HepG2 (cell line): ENCODE results near the gene PPP4R3A. TPM values are rescaled to one million over a fixed set of nuclear protein-coding genes. Genes with fewer than 3 reads are reported as not detected.

Source experiments
- ATAC-seq: fragments of 200-7000 bp; cut with Tn5 transposase; 3 replicates; pipeline ENCODE4 v1.9.1; 2020; ENCODE audit warnings: mild to moderate bottlenecking, moderate library complexity
- BruUV-seq: library from RNA; stranded (reverse); fragments of 400-500 nt; replicated peaks from 2 replicates; lab custom pipeline; 2021; lab: Mats Ljungman, UMichigan
- CTCF ChIA-PET: fragments of 300-600 bp; formaldehyde crosslinking; extraction: SDS; loops from one replicate; lab custom pipeline; 2021; ENCODE audit warnings: low total read pairs, inconsistent platforms, low intra/inter-chr PET ratio; lab: Yijun Ruan, JAX
- POLR2A ChIA-PET: fragments of 350-600 bp; sonication (Branson Sonifier 250); formaldehyde crosslinking; loops from one replicate; lab custom pipeline; 2020; ENCODE audit warnings: antibody characterized with exemption, inconsistent platforms; lab: Yijun Ruan, JAX
- DNase-seq: peaks from one replicate; pipeline ENCODE4 v3.0.0-alpha.2; 2015; ENCODE audit warnings: low spot score
- FAIRE-seq: peaks from 3 replicates; lab custom pipeline; 2011; peaks lifted over from hg19 to GRCh38; lab: Jason Lieb, UNC
- H2AFZ ChIP-seq: one replicate; pipeline ENCODE4 v1.6.1; 2011; ENCODE audit warnings: low read length, inconsistent platforms
- H3K27ac ChIP-seq: fragments of 300-600 bp; 3 replicates; pipeline ENCODE4 v1.8.0; 2011; ENCODE audit warnings: mixed run types, mild to moderate bottlenecking, mixed read lengths, low read length, inconsistent platforms; ENCODE audit not compliant: insufficient read depth; ENCODE audit errors: extremely low read length
- H3K27me3 ChIP-seq, 2 experiments: fragments of 200-600 bp in 1 of 2; 2 replicates in 1 of 2; 3 replicates in 1 of 2; pipeline versions ENCODE4 v1.6.0 to v1.8.0; 2011; ENCODE audit warnings: low read length in 2 of 2, mild to moderate bottlenecking in 2 of 2, moderate library complexity in 2 of 2, inconsistent platforms in 1 of 2; ENCODE audit not compliant: insufficient read depth in 2 of 2, control insufficient read depth in 1 of 2
- H3K36me3 ChIP-seq, 2 experiments: fragments of 200-600 bp in 1 of 2; replicated peaks in 1 of 2; 2 replicates in 1 of 2; 3 replicates in 1 of 2; pipeline versions ENCODE4 v1.5.1 to v1.8.0; 2011; ENCODE audit warnings: low read length in 2 of 2, inconsistent platforms in 1 of 2; ENCODE audit not compliant: insufficient read depth in 2 of 2, control insufficient read depth in 1 of 2
- H3K4me1 ChIP-seq: 2 replicates; pipeline ENCODE4 v1.5.1; 2012; ENCODE audit warnings: low read length, inconsistent platforms; ENCODE audit not compliant: insufficient read depth
- H3K4me2 ChIP-seq: 2 replicates; pipeline ENCODE4 v1.6.0; 2011; ENCODE audit warnings: low read depth, low read length, inconsistent platforms
- H3K4me3 ChIP-seq, 3 experiments: fragments of 200-600 bp in 1 of 3; sonication (generic), shearing (Covaris generic) in 1 of 3; replicated peaks in 1 of 3; 2 replicates each; pipeline ENCODE4 v1.5.1; 2011 to 2016; ENCODE audit warnings: low read length in 3 of 3, inconsistent platforms in 2 of 3, low read depth in 2 of 3, mild to moderate bottlenecking in 2 of 3, control low read depth in 1 of 3, mixed read lengths in 1 of 3; ENCODE audit not compliant: insufficient read depth in 1 of 3
- H3K79me2 ChIP-seq: one replicate; pipeline ENCODE4 v1.6.1; 2011; ENCODE audit warnings: low read length, inconsistent platforms; ENCODE audit not compliant: insufficient read depth
- H3K9ac ChIP-seq: 2 replicates; pipeline ENCODE4 v1.6.0; 2011; ENCODE audit warnings: mild to moderate bottlenecking, low read depth, low read length, inconsistent platforms; ENCODE audit not compliant: insufficient read depth
- H3K9me3 ChIP-seq: 2 replicates; pipeline ENCODE4 v1.5.1; 2012; ENCODE audit warnings: mild to moderate bottlenecking, low read length
- H4K20me1 ChIP-seq: 2 replicates; pipeline ENCODE4 v1.6.0; 2011; ENCODE audit warnings: inconsistent platforms, mild to moderate bottlenecking, low read length, moderate library complexity; ENCODE audit not compliant: insufficient read depth
- HES4 ChIP-seq: sonication (generic); formaldehyde crosslinking; IDR thresholded peaks from 2 replicates; pipeline ENCODE4 v1.9.0; 2021; ENCODE audit warnings: mild to moderate bottlenecking, missing genetic modification reagents, borderline replicate concordance
- MIER3 ChIP-seq: IDR thresholded peaks from 2 replicates; pipeline ENCODE4 v1.6.1; 2016; ENCODE audit warnings: missing compliant biosample characterization, borderline replicate concordance
- TARDBP ChIP-seq: sonication (generic); formaldehyde crosslinking; IDR thresholded peaks from 2 replicates; pipeline ENCODE4 v1.8.0; 2022; ENCODE audit warnings: mild to moderate bottlenecking, missing genetic modification reagents
- ZNF124 ChIP-seq: sonication (generic); formaldehyde crosslinking; IDR thresholded peaks from 2 replicates; pipeline ENCODE4 v1.4.0; 2020; ENCODE audit warnings: missing genetic modification reagents
- ZNF431 ChIP-seq: sonication (generic); formaldehyde crosslinking; IDR thresholded peaks from 2 replicates; pipeline ENCODE4 v1.9.0; 2022; ENCODE audit warnings: missing genetic modification reagents, low read depth, mild to moderate bottlenecking, borderline replicate concordance
- ZNF577 ChIP-seq: sonication (generic); formaldehyde crosslinking; IDR thresholded peaks from 2 replicates; pipeline ENCODE4 v1.4.0; 2020; ENCODE audit warnings: mild to moderate bottlenecking, low read depth, missing genetic modification reagents, borderline replicate concordance
- WGBS: methylation state at CpG from one replicate; pipeline ENCODE4 v1.1.6; 2017; ENCODE audit warnings: low lambda C conversion rate; 5-methylcytosine and 5-hydroxymethylcytosine counted together
- in situ Hi-C: cut with HindIII; loops from 2 replicates; pipeline ENCODE4 v1.10.0; 2017; ENCODE audit warnings: low pct_unique_long_range_greater_than_20kb; ENCODE audit not compliant: extremely low pct_ligation_motif_present
- intact Hi-C: fragments of 100-400 bp; cut with micrococcal nuclease; formaldehyde crosslinking; loops from one replicate; pipeline ENCODE4 v1.10.0; 2022; ENCODE audit not compliant: unreplicated experiment
- polyA plus RNA-seq, 8 experiments: library from polyadenylated mRNA; depleted of rRNA in 3 of 8; stranded (reverse) in 7 of 8; unstranded in 1 of 8; fragments of >200 nt; fragmentation: Illumina TruSeq in 4 of 8; extraction: Trizol in 4 of 8; gene quantifications; 2 replicates each; pipeline versions ENCODE4 v1.2.1 to v1.2.3, GENCODE V29; 2011 to 2016; ENCODE audit warnings: low read depth in 4 of 8, missing spikeins in 1 of 8, mixed read lengths in 1 of 8; ENCODE audit not compliant: insufficient read depth in 1 of 8
- total RNA-seq, 5 experiments: library from RNA; depleted of rRNA; stranded (reverse); fragments of >200 nt; fragmentation: Illumina TruSeq; extraction: Trizol; gene quantifications; 2 replicates each; pipeline ENCODE4 v1.2.3, GENCODE V29; 2016; ENCODE audit warnings: low read depth in 1 of 5
- TF ChIP-seq, protein P1 (sequence below): sonication (generic); formaldehyde crosslinking; IDR thresholded peaks from 2 replicates; pipeline ENCODE4 v1.4.0; 2020; ENCODE audit warnings: mild to moderate bottlenecking, missing genetic modification reagents
- TF ChIP-seq, protein P2 (sequence below): sonication (generic); formaldehyde crosslinking; IDR thresholded peaks from 2 replicates; pipeline ENCODE4 v1.5.0; 2020; ENCODE audit warnings: mild to moderate bottlenecking, missing genetic modification reagents, borderline replicate concordance

PPP4R3A gene
- total and polyA plus RNA-seq, 2 of the 13 experiments (the other 11 are each of a cell fraction or from before 2014, with no cell fraction given): 22.5 to 57.4 TPM

DNA sequence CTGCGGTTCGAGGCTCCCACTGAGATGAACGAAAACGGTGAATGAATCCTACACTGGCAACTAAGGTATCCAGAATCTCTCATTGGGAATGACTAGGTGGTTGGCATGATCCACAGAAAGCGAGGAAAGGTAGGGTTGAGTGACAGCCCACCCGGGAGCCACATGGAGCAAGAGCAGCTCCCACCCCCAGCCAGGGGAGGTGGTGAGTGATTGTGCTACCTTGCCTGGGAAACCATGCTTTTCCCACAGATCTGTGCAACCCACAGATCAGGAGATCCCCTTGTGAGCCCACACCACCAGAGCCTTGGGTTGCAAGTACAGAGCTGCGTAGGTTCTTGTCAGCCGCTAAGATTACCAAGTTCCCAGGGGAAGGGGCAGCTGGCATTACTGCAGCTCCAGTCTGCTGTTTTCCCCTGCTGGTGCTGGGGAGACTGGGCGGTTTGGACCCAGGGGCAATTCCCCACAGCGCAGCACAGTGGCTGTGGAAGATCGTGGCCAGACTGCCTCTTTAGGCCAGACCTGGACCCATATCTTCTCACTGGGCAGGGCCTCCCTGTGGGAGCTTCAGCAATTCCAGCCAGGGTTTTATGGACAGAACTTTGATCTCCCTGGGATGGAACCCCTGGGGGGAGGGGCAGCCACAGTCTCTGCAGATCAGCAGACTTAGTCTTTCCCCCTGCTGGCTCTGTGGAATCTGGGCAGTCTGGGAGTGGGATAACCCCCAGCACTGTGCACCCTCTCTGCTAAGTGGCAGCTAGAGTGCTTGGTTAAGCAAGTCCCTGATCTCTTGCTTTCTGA lies 44.6 kb upstream of the PPP4R3A start:
- peak; percentile 98 for ATAC-seq
- in situ Hi-C loops: no loop called here
- POLR2A ChIA-PET: interaction anchor here (0.6 to 1.3 kb wide), 3 partner anchors 19 to 46 kb away, joined by 3 read pairs; no protein-coding TSS in a partner anchor
- TF ChIP-seq ZNF577 (CRISPR knock-in tag) (no peak), ZNF124 (CRISPR knock-in tag) (no peak), TARDBP (peak; percentile 72; the same call in 1 of the 2 replicates), HES4 (no peak), ZNF431 (CRISPR knock-in tag) (no peak), MIER3 (CRISPR knock-in tag) (no peak)
- TF ChIP-seq, protein P1, sequence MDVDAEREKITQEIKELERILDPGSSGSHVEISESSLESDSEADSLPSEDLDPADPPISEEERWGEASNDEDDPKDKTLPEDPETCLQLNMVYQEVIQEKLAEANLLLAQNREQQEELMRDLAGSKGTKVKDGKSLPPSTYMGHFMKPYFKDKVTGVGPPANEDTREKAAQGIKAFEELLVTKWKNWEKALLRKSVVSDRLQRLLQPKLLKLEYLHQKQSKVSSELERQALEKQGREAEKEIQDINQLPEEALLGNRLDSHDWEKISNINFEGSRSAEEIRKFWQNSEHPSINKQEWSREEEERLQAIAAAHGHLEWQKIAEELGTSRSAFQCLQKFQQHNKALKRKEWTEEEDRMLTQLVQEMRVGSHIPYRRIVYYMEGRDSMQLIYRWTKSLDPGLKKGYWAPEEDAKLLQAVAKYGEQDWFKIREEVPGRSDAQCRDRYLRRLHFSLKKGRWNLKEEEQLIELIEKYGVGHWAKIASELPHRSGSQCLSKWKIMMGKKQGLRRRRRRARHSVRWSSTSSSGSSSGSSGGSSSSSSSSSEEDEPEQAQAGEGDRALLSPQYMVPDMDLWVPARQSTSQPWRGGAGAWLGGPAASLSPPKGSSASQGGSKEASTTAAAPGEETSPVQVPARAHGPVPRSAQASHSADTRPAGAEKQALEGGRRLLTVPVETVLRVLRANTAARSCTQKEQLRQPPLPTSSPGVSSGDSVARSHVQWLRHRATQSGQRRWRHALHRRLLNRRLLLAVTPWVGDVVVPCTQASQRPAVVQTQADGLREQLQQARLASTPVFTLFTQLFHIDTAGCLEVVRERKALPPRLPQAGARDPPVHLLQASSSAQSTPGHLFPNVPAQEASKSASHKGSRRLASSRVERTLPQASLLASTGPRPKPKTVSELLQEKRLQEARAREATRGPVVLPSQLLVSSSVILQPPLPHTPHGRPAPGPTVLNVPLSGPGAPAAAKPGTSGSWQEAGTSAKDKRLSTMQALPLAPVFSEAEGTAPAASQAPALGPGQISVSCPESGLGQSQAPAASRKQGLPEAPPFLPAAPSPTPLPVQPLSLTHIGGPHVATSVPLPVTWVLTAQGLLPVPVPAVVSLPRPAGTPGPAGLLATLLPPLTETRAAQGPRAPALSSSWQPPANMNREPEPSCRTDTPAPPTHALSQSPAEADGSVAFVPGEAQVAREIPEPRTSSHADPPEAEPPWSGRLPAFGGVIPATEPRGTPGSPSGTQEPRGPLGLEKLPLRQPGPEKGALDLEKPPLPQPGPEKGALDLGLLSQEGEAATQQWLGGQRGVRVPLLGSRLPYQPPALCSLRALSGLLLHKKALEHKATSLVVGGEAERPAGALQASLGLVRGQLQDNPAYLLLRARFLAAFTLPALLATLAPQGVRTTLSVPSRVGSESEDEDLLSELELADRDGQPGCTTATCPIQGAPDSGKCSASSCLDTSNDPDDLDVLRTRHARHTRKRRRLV (CRISPR knock-in tag): no peak
- TF ChIP-seq, protein P2, sequence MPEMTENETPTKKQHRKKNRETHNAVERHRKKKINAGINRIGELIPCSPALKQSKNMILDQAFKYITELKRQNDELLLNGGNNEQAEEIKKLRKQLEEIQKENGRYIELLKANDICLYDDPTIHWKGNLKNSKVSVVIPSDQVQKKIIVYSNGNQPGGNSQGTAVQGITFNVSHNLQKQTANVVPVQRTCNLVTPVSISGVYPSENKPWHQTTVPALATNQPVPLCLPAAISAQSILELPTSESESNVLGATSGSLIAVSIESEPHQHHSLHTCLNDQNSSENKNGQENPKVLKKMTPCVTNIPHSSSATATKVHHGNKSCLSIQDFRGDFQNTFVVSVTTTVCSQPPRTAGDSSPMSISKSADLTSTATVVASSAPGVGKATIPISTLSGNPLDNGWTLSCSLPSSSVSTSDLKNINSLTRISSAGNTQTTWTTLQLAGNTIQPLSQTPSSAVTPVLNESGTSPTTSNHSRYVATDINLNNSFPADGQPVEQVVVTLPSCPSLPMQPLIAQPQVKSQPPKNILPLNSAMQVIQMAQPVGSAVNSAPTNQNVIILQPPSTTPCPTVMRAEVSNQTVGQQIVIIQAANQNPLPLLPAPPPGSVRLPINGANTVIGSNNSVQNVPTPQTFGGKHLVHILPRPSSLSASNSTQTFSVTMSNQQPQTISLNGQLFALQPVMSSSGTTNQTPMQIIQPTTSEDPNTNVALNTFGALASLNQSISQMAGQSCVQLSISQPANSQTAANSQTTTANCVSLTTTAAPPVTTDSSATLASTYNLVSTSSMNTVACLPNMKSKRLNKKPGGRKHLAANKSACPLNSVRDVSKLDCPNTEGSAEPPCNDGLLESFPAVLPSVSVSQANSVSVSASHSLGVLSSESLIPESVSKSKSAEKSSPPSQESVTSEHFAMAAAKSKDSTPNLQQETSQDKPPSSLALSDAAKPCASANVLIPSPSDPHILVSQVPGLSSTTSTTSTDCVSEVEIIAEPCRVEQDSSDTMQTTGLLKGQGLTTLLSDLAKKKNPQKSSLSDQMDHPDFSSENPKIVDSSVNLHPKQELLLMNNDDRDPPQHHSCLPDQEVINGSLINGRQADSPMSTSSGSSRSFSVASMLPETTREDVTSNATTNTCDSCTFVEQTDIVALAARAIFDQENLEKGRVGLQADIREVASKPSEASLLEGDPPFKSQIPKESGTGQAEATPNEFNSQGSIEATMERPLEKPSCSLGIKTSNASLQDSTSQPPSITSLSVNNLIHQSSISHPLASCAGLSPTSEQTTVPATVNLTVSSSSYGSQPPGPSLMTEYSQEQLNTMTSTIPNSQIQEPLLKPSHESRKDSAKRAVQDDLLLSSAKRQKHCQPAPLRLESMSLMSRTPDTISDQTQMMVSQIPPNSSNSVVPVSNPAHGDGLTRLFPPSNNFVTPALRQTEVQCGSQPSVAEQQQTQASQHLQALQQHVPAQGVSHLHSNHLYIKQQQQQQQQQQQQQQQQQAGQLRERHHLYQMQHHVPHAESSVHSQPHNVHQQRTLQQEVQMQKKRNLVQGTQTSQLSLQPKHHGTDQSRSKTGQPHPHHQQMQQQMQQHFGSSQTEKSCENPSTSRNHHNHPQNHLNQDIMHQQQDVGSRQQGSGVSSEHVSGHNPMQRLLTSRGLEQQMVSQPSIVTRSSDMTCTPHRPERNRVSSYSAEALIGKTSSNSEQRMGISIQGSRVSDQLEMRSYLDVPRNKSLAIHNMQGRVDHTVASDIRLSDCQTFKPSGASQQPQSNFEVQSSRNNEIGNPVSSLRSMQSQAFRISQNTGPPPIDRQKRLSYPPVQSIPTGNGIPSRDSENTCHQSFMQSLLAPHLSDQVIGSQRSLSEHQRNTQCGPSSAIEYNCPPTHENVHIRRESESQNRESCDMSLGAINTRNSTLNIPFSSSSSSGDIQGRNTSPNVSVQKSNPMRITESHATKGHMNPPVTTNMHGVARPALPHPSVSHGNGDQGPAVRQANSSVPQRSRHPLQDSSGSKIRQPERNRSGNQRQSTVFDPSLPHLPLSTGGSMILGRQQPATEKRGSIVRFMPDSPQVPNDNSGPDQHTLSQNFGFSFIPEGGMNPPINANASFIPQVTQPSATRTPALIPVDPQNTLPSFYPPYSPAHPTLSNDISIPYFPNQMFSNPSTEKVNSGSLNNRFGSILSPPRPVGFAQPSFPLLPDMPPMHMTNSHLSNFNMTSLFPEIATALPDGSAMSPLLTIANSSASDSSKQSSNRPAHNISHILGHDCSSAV (CRISPR knock-in tag): no peak

More for the DNA sequence above, 44.6 kb upstream of the PPP4R3A start:
- Histone ChIP-seq H3K27ac (peak overlapping the region; percentile 65), H3K79me2 (no peaks in the 10 kb centered on the region), H3K27me3 (no peaks in the 10 kb centered on the region), H3K36me3 (no peaks in the 10 kb centered on the region), H3K4me1 (peaks cover 23% of the 10 kb centered on the region), H3K4me3 (peak overlapping the region in 2 of 3 experiments; percentile 33 to 54; a peak in 4 of 6 replicates), H3K4me2 (peak overlapping the region; percentile 77), H4K20me1 (no peaks in the 10 kb centered on the region), H2AFZ (no peak overlapping the region), H3K9ac (no peak overlapping the region), H3K9me3 (no peaks in the 10 kb centered on the region)
- DNase-seq (peak; percentile 82), FAIRE-seq (peak; percentile 81)
- no TSS peak for BruUV-seq
- intact Hi-C loops: no loop called here
- CTCF ChIA-PET: no interaction called here
- WGBS: 98% methylated on average over 6 of the region's 11 CpGs
